HEK293 (cell line): Measurements from ENCODE around the gene GALNT9.

Source experiments
- CTCF ChIA-PET: fragments of 350-600 bp; formaldehyde crosslinking; extraction: SDS; loops from one replicate; lab custom pipeline; 2021; ENCODE audit warnings: antibody characterized with exemption; lab: Yijun Ruan, JAX
- POLR2A ChIA-PET: fragments of 300-600 bp; formaldehyde crosslinking; extraction: SDS; loops from one replicate; lab custom pipeline; 2020; ENCODE audit warnings: antibody characterized with exemption, inconsistent platforms; lab: Yijun Ruan, JAX
- H3K27ac ChIP-seq: fragments of 200-500 bp; sonication (Bioruptor generic); 2 replicates; pipeline ENCODE4 v1.5.1; 2014; ENCODE audit warnings: low read depth, low read length, control low read depth, inconsistent platforms; ENCODE audit errors: extremely low read depth
- H3K36me3 ChIP-seq, 2 experiments: fragments of 200-500 bp in 1 of 2; sonication (Bioruptor generic) in 1 of 2; 1 replicate in 1 of 2; 2 replicates in 1 of 2; pipeline ENCODE4 v1.5.1; 2014 to 2017; ENCODE audit warnings: inconsistent platforms in 2 of 2, low read length in 2 of 2; ENCODE audit not compliant: control insufficient read depth in 2 of 2, insufficient read depth in 1 of 2
- H3K4me1 ChIP-seq: fragments of 200-500 bp; sonication (Bioruptor generic); 2 replicates; pipeline ENCODE4 v1.5.1; 2014; ENCODE audit warnings: mild to moderate bottlenecking, low read length, inconsistent platforms; ENCODE audit not compliant: control insufficient read depth, insufficient read depth
- H3K4me3 ChIP-seq: 2 replicates; pipeline ENCODE4 v1.5.1; 2011; ENCODE audit warnings: low read depth, mild to moderate bottlenecking, control low read depth, low read length, moderate library complexity
- H3K9me3 ChIP-seq: fragments of 200-500 bp; sonication (Bioruptor generic); 2 replicates; pipeline ENCODE4 v1.5.1; 2014; ENCODE audit warnings: low read depth, low read length, inconsistent platforms; ENCODE audit not compliant: control insufficient read depth, insufficient read depth
- BCL11B ChIP-seq: fragments of 450-650 bp; formaldehyde crosslinking; IDR thresholded peaks from 2 replicates; pipeline ENCODE4 v1.5.1; 2016; ENCODE audit warnings: low read depth, missing biosample characterization, missing genetic modification characterization
- EGR2 ChIP-seq: fragments of 450-650 bp; formaldehyde crosslinking; IDR thresholded peaks from 2 replicates; pipeline ENCODE4 v1.5.1; 2016; ENCODE audit warnings: low read depth, missing biosample characterization, missing genetic modification characterization
- PRDM2 ChIP-seq: fragments of 450-650 bp; formaldehyde crosslinking; IDR thresholded peaks from 2 replicates; pipeline ENCODE4 v1.5.1; 2016; ENCODE audit warnings: missing biosample characterization, missing genetic modification characterization, borderline replicate concordance
- TRIM28 ChIP-seq: IDR thresholded peaks from 2 replicates; pipeline ENCODE4 v1.6.1; 2011; ENCODE audit warnings: low read length, control low read depth, borderline replicate concordance
- ZBTB21 ChIP-seq: fragments of 450-650 bp; formaldehyde crosslinking; IDR thresholded peaks from 2 replicates; pipeline ENCODE4 v1.5.1; 2017; ENCODE audit warnings: missing biosample characterization, missing genetic modification characterization
- ZEB2 ChIP-seq: fragments of 450-650 bp; formaldehyde crosslinking; IDR thresholded peaks from 2 replicates; pipeline ENCODE4 v1.5.1; 2016; ENCODE audit warnings: missing biosample characterization, missing genetic modification characterization
- ZFHX2 ChIP-seq: fragments of 450-650 bp; formaldehyde crosslinking; conservative IDR thresholded peaks from 2 replicates; pipeline ENCODE4 v1.5.1; 2016; ENCODE audit warnings: missing biosample characterization, missing genetic modification characterization
- ZNF148 ChIP-seq: fragments of 450-650 bp; formaldehyde crosslinking; IDR thresholded peaks from 2 replicates; pipeline ENCODE4 v1.5.0; 2017; ENCODE audit warnings: missing biosample characterization, missing genetic modification characterization, borderline replicate concordance
- ZNF248 ChIP-seq: fragments of 450-650 bp; formaldehyde crosslinking; IDR thresholded peaks from 2 replicates; pipeline ENCODE4 v1.5.1; 2017; ENCODE audit warnings: missing biosample characterization, missing genetic modification characterization
- ZNF274 ChIP-seq, 2 experiments: fragments of 200-500 bp in 1 of 2; fragments of 450-650 bp in 1 of 2; sonication (Bioruptor generic) in 1 of 2; formaldehyde crosslinking in 1 of 2; IDR thresholded peaks; 2 replicates each; pipeline versions ENCODE4 v1.5.1 to v1.6.1; 2014 to 2016; ENCODE audit warnings: borderline replicate concordance in 1 of 2, inconsistent platforms in 1 of 2, low read length in 1 of 2, missing biosample characterization in 1 of 2, missing genetic modification characterization in 1 of 2
- ZNF311 ChIP-seq: fragments of 450-650 bp; formaldehyde crosslinking; IDR thresholded peaks from 2 replicates; pipeline ENCODE4 v1.5.1; 2017; ENCODE audit warnings: missing biosample characterization, missing genetic modification characterization, borderline replicate concordance
- ZNF404 ChIP-seq: fragments of 450-650 bp; formaldehyde crosslinking; IDR thresholded peaks from 2 replicates; pipeline ENCODE4 v1.5.1; 2017; ENCODE audit warnings: missing biosample characterization, missing genetic modification characterization
- ZNF488 ChIP-seq: fragments of 450-650 bp; formaldehyde crosslinking; IDR thresholded peaks from 2 replicates; pipeline ENCODE4 v1.5.1; 2016; ENCODE audit warnings: missing biosample characterization, missing genetic modification characterization
- ZNF544 ChIP-seq: fragments of 450-650 bp; formaldehyde crosslinking; IDR thresholded peaks from 2 replicates; pipeline ENCODE4 v1.5.0; 2017; ENCODE audit warnings: missing biosample characterization, missing genetic modification characterization
- ZNF621 ChIP-seq: fragments of 450-650 bp; formaldehyde crosslinking; IDR thresholded peaks from 2 replicates; pipeline ENCODE4 v1.5.1; 2017; ENCODE audit warnings: missing biosample characterization, missing genetic modification characterization
- ZNF658 ChIP-seq: fragments of 450-650 bp; formaldehyde crosslinking; IDR thresholded peaks from 2 replicates; pipeline ENCODE4; 2016; ENCODE audit warnings: missing biosample characterization, missing genetic modification characterization
- ZNF776 ChIP-seq: fragments of 450-650 bp; formaldehyde crosslinking; IDR thresholded peaks from 2 replicates; pipeline ENCODE4 v1.5.0; 2017; ENCODE audit warnings: missing biosample characterization, missing genetic modification characterization, borderline replicate concordance
- ZNF843 ChIP-seq: fragments of 450-650 bp; formaldehyde crosslinking; IDR thresholded peaks from 2 replicates; pipeline ENCODE4 v1.5.1; 2016; ENCODE audit warnings: missing biosample characterization, missing genetic modification characterization
- ZSCAN4 ChIP-seq: fragments of 450-650 bp; formaldehyde crosslinking; IDR thresholded peaks from 2 replicates; pipeline ENCODE4 v1.5.1; 2017; ENCODE audit warnings: missing biosample characterization, missing genetic modification characterization
- TF ChIP-seq, protein P1 (sequence below): fragments of 450-650 bp; formaldehyde crosslinking; IDR thresholded peaks from 2 replicates; pipeline ENCODE4 v1.5.1; 2016; ENCODE audit warnings: missing biosample characterization, missing genetic modification characterization
- TF ChIP-seq, protein P2 (sequence below): fragments of 450-650 bp; formaldehyde crosslinking; IDR thresholded peaks from 2 replicates; pipeline ENCODE4 v1.5.1; 2016; ENCODE audit warnings: missing biosample characterization, missing genetic modification characterization
- TF ChIP-seq, protein P3 (sequence below): fragments of 450-650 bp; formaldehyde crosslinking; IDR thresholded peaks from 2 replicates; pipeline ENCODE4 v1.5.1; 2016; ENCODE audit warnings: missing biosample characterization, missing genetic modification characterization

GALNT9 gene

DNA sequence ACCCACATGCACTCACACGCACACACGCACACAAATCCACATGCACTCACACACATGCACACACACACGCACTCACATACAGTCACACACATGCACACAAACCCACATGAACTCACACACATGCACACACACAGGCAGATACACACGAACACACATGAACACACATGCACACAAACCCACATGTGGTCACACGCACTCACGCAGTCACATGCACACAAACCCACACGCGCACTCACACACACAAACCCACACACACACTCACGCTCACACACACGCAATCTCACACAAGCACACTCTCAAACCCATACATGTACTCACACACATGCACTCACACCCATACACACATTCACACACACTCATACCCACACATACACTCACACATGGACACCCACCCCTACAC, 61.5 kb downstream of the GALNT9 start:
- TF ChIP-seq ZNF274 (IDR thresholded peaks at IDR 0.05; ENCODE audit: low read length) (no peak), ZNF274 (tag by site-specific recombination; IDR thresholded peaks at IDR 0.05; ENCODE audit: borderline replicate concordance) (peak; percentile 67; the same call in 1 of the 2 replicates), ZNF544 (tag by site-specific recombination) (0 out of 2 replicates have a peak, but pooled peaks have one; percentile 11), ZNF488 (tag by site-specific recombination) (peak; percentile 11; the same call in 1 of the 2 replicates), TRIM28 (no peak), ZBTB21 (no peak), ZNF621 (0 out of 2 replicates have a peak, but pooled peaks have one; percentile 68), ZNF248 (peak; percentile 36; the same call in 1 of the 2 replicates), ZNF311 (tag by site-specific recombination) (0 out of 2 replicates have a peak, but pooled peaks have one; percentile 77), ZNF658 (tag by site-specific recombination) (no peak), ZNF776 (tag by site-specific recombination) (no peak), PRDM2 (tag by site-specific recombination) (0 out of 2 replicates have a peak, but pooled peaks have one; percentile 36), ZNF148 (tag by site-specific recombination) (peak; percentile 71; the same call in 1 of the 2 replicates), BCL11B (tag by site-specific recombination) (no peak), ZFHX2 (tag by site-specific recombination) (peak; percentile 66; the same call in 1 of the 2 replicates), ZNF843 (tag by site-specific recombination) (no peak), ZSCAN4 (tag by site-specific recombination) (peak; percentile 89), ZEB2 (tag by site-specific recombination) (no peak), EGR2 (tag by site-specific recombination) (peak; percentile 43; the same call in 1 of the 2 replicates), ZNF404 (tag by site-specific recombination) (no peak)
- TF ChIP-seq, protein P1, sequence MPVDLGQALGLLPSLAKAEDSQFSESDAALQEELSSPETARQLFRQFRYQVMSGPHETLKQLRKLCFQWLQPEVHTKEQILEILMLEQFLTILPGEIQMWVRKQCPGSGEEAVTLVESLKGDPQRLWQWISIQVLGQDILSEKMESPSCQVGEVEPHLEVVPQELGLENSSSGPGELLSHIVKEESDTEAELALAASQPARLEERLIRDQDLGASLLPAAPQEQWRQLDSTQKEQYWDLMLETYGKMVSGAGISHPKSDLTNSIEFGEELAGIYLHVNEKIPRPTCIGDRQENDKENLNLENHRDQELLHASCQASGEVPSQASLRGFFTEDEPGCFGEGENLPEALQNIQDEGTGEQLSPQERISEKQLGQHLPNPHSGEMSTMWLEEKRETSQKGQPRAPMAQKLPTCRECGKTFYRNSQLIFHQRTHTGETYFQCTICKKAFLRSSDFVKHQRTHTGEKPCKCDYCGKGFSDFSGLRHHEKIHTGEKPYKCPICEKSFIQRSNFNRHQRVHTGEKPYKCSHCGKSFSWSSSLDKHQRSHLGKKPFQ (tag by site-specific recombination) = peak; percentile 69; the same call in 1 of the 2 replicates
- TF ChIP-seq, protein P2, sequence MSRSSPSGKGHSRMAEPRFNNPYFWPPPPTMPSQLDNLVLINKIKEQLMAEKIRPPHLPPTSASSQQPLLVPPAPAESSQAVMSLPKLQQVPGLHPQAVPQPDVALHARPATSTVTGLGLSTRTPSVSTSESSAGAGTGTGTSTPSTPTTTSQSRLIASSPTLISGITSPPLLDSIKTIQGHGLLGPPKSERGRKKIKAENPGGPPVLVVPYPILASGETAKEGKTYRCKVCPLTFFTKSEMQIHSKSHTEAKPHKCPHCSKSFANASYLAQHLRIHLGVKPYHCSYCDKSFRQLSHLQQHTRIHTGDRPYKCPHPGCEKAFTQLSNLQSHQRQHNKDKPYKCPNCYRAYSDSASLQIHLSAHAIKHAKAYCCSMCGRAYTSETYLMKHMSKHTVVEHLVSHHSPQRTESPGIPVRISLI (tag by site-specific recombination) = no peak
- TF ChIP-seq, protein P3, sequence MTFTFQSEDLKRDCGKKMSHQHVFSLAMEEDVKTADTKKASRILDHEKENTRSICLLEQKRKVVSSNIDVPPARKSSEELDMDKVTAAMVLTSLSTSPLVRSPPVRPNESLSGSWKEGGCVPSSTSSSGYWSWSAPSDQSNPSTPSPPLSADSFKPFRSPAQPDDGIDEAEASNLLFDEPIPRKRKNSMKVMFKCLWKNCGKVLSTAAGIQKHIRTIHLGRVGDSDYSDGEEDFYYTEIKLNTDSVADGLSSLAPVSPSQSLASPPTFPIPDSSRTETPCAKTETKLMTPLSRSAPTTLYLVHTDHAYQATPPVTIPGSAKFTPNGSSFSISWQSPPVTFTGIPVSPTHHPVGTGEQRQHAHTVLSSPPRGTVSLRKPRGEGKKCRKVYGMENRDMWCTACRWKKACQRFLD (tag by site-specific recombination) = 0 out of 2 replicates have a peak, but pooled peaks have one; percentile 27
- H3K4me1 ChIP-seq = no peaks in the 10 kb centered on the region
- no peak overlapping the region for H3K4me3 ChIP-seq
- no peaks in the 10 kb centered on the region for H3K9me3 ChIP-seq
- no peak overlapping the region for H3K27ac ChIP-seq
- H3K36me3 ChIP-seq = no peaks in the 10 kb centered on the region
- CTCF ChIA-PET = no interaction called here
- POLR2A ChIA-PET = no interaction called here
